H9 (cell line): Measurements from ENCODE around the gene VASP. TPM values are rescaled to one million over a fixed set of nuclear protein-coding genes. Genes with fewer than 3 reads are reported as not detected.

Experiments
- DNase-seq: peaks from one replicate; pipeline ENCODE4 v3.0.0-alpha.2; 2017
- H2AFZ ChIP-seq: one replicate; pipeline ENCODE4 v1.6.1; 2013; ENCODE audit warnings: mild to moderate bottlenecking, low read length, control low read depth, moderate library complexity
- H2AK5ac ChIP-seq: 2 replicates; pipeline ENCODE4 v1.6.1; 2013; ENCODE audit warnings: low read length, control low read depth, mixed read lengths; ENCODE audit not compliant: insufficient read length
- H2BK120ac ChIP-seq: one replicate; pipeline ENCODE4 v1.6.1; 2013; ENCODE audit warnings: low read depth, mild to moderate bottlenecking, low read length, control low read depth, inconsistent platforms; ENCODE audit not compliant: poor library complexity, severe bottlenecking
- H2BK12ac ChIP-seq: 2 replicates; pipeline ENCODE4 v1.6.1; 2013; ENCODE audit warnings: low read length, control low read depth, mixed read lengths, low read depth; ENCODE audit not compliant: insufficient read length
- H2BK15ac ChIP-seq: 2 replicates; pipeline ENCODE4 v1.6.1; 2013; ENCODE audit warnings: low read depth, low read length, control low read depth
- H2BK20ac ChIP-seq: one replicate; pipeline ENCODE4 v1.6.1; 2013; ENCODE audit warnings: low read depth, mild to moderate bottlenecking, low read length, control low read depth, inconsistent platforms; ENCODE audit not compliant: poor library complexity, severe bottlenecking
- H2BK5ac ChIP-seq: 2 replicates; pipeline ENCODE4 v1.6.1; 2013; ENCODE audit warnings: low read length, control low read depth, mixed read lengths; ENCODE audit not compliant: insufficient read length
- H3K14ac ChIP-seq: 2 replicates; pipeline ENCODE4 v1.6.1; 2013; ENCODE audit warnings: low read length, control low read depth; ENCODE audit not compliant: insufficient read depth
- H3K18ac ChIP-seq: 2 replicates; pipeline ENCODE4 v1.6.1; 2013; ENCODE audit warnings: low read depth, mild to moderate bottlenecking, mixed read lengths, low read length, control low read depth; ENCODE audit not compliant: insufficient read length
- H3K23ac ChIP-seq: 2 replicates; pipeline ENCODE4 v1.6.1; 2013; ENCODE audit warnings: low read length, control low read depth, mixed read lengths, low read depth; ENCODE audit not compliant: insufficient read length
- H3K23me2 ChIP-seq: 2 replicates; pipeline ENCODE4 v1.6.1; 2013; ENCODE audit warnings: low read depth, mild to moderate bottlenecking, mixed read lengths, low read length, control low read depth; ENCODE audit not compliant: insufficient read length, poor library complexity, severe bottlenecking
- H3K27ac ChIP-seq: 2 replicates; pipeline ENCODE4 v1.5.1; 2013; ENCODE audit warnings: low read length, control low read depth, mixed read lengths, low read depth; ENCODE audit not compliant: insufficient read length
- H3K27me3 ChIP-seq: 2 replicates; pipeline ENCODE4 v1.6.1; 2013; ENCODE audit warnings: low read length, control low read depth, inconsistent platforms; ENCODE audit not compliant: insufficient read depth
- H3K4ac ChIP-seq: 2 replicates; pipeline ENCODE4 v1.6.1; 2013; ENCODE audit warnings: low read depth, mild to moderate bottlenecking, control low read depth, inconsistent platforms, low read length, moderate library complexity
- H3K4me1 ChIP-seq: 2 replicates; pipeline ENCODE4 v1.6.1; 2013; ENCODE audit warnings: low read length, control low read depth, inconsistent platforms; ENCODE audit not compliant: insufficient read depth
- H3K4me2 ChIP-seq: 2 replicates; pipeline ENCODE4 v1.6.1; 2013; ENCODE audit warnings: low read length, control low read depth, mixed read lengths; ENCODE audit not compliant: insufficient read length, insufficient read depth
- H3K56ac ChIP-seq: 2 replicates; pipeline ENCODE4 v1.6.1; 2013; ENCODE audit warnings: low read depth, mild to moderate bottlenecking, mixed read lengths, low read length, control low read depth; ENCODE audit not compliant: insufficient read length
- H3K79me1 ChIP-seq: 2 replicates; pipeline ENCODE4 v1.6.1; 2013; ENCODE audit warnings: low read depth, mild to moderate bottlenecking, moderate library complexity, low read length, control low read depth, inconsistent platforms; ENCODE audit not compliant: insufficient read depth, poor library complexity, severe bottlenecking
- H3K79me2 ChIP-seq: 2 replicates; pipeline ENCODE4 v1.6.1; 2013; ENCODE audit warnings: low read length, control low read depth, inconsistent platforms; ENCODE audit not compliant: insufficient read depth
- H3K9ac ChIP-seq: 2 replicates; pipeline ENCODE4 v1.6.1; 2013; ENCODE audit warnings: low read length, control low read depth, mixed read lengths; ENCODE audit not compliant: insufficient read length; ENCODE audit errors: extremely low read depth
- H3K9me3 ChIP-seq: one replicate; pipeline ENCODE4 v1.6.1; 2013; ENCODE audit warnings: low read depth, low read length, inconsistent platforms; ENCODE audit not compliant: control insufficient read depth
- H3T11ph ChIP-seq: one replicate; pipeline ENCODE4 v1.6.1; 2013; ENCODE audit warnings: mild to moderate bottlenecking, low read length, control low read depth, inconsistent platforms
- H4K20me1 ChIP-seq: one replicate; pipeline ENCODE4 v1.6.1; 2013; ENCODE audit not compliant: control insufficient read depth, insufficient read length, insufficient read depth
- H4K5ac ChIP-seq: 2 replicates; pipeline ENCODE4 v1.6.1; 2013; ENCODE audit warnings: low read depth, mild to moderate bottlenecking, mixed read lengths, low read length, control low read depth; ENCODE audit not compliant: insufficient read length
- H4K8ac ChIP-seq: replicated peaks from 2 replicates; pipeline ENCODE4 v1.6.1; 2013; ENCODE audit warnings: low read length, control low read depth, mixed read lengths, low read depth; ENCODE audit not compliant: insufficient read length
- H4K91ac ChIP-seq: 2 replicates; pipeline ENCODE4 v1.6.1; 2013; ENCODE audit warnings: low read depth, mild to moderate bottlenecking, moderate library complexity, mixed read lengths, low read length, control low read depth; ENCODE audit not compliant: insufficient read length
- H3K27ac Mint-ChIP-seq, 3 experiments: 2 replicates in 2 of 3; 3 replicates in 1 of 3; pipeline ENCODE4 v1.8.0; 2020 to 2021; ENCODE audit warnings: mixed read lengths in 3 of 3, mild to moderate bottlenecking in 1 of 3, moderate library complexity in 1 of 3
- H3K27me3 Mint-ChIP-seq: 2 replicates; pipeline ENCODE4 v1.8.0; 2021; ENCODE audit warnings: low read depth, mild to moderate bottlenecking, moderate library complexity, mixed read lengths
- H3K36me3 Mint-ChIP-seq, 3 experiments: 2 replicates in 2 of 3; 3 replicates in 1 of 3; pipeline ENCODE4 v1.8.0; 2020 to 2021; ENCODE audit warnings: low read depth in 3 of 3, mixed read lengths in 3 of 3; ENCODE audit not compliant: insufficient read depth in 1 of 3
- H3K4me1 Mint-ChIP-seq, 2 experiments: 2 replicates each; pipeline ENCODE4 v1.8.0; 2020; ENCODE audit warnings: mixed read lengths in 2 of 2
- H3K4me3 Mint-ChIP-seq, 2 experiments: 2 replicates in 1 of 2; 3 replicates in 1 of 2; pipeline ENCODE4 v1.8.0; 2020 to 2021; ENCODE audit warnings: mild to moderate bottlenecking in 2 of 2, mixed read lengths in 2 of 2, moderate library complexity in 1 of 2
- H3K9me3 Mint-ChIP-seq, 2 experiments: 2 replicates in 1 of 2; 3 replicates in 1 of 2; pipeline ENCODE4 v1.8.0; 2020; ENCODE audit warnings: mild to moderate bottlenecking in 2 of 2, mixed read lengths in 2 of 2, moderate library complexity in 1 of 2
- WGBS: extraction: QIAGEN DNeasy Blood & Tissue Kit; methylation state at CpG from one replicate; pipeline ENCODE4 v1.1.7; 2013; ENCODE audit warnings: missing lambda C conversion rate, low lambda C conversion rate, mixed read lengths; ENCODE audit not compliant: insufficient read length; ENCODE audit errors: extremely low coverage; 5-methylcytosine and 5-hydroxymethylcytosine counted together
- total RNA-seq: library from RNA; stranded (reverse); gene quantifications from 2 replicates; pipeline ENCODE4 v1.2.1, GENCODE V29; 2021
- TF ChIP-seq, protein P1 (sequence below): fragments of 200-600 bp; sonication (generic); conservative IDR thresholded peaks from 3 replicates; pipeline ENCODE4 v1.8.0; 2021; ENCODE audit warnings: antibody characterized with exemption, mild to moderate bottlenecking

VASP gene
- total RNA-seq, 1 experiment from 2014 or later = 157 TPM

DNA sequence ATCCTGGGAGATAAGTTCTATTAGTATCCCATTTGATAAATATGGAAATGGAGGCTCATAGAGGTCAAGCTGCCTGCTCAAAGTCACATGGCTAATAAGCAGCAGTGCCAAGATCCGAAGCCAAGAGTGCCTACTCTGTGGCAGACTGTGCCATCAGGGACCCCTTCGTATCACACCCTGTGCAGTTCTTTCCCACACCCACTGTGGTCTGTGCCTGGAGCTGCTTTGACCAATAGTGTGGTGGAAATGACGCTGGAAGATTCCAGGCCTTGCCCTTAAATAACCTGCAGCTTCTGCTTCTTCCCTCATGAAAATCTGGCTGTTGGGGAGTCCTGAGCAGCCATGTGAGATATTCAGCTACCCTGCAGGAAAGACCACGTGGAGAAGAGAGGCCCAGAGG lies 67.2 kb downstream of the VASP start:
- H4K20me1 ChIP-seq = peaks cover 1% of the 10 kb centered on the region

More for the DNA sequence above, 67.2 kb downstream of the VASP start:
- Histone ChIP-seq H3K9me3 (no peaks in the 10 kb centered on the region), H2BK15ac (no peak overlapping the region), H4K5ac (no peak overlapping the region), H2BK20ac (no peak overlapping the region), H3K4me1 (peaks cover 6% of the 10 kb centered on the region; the same call in 1 of the 2 replicates), H2BK120ac (no peak overlapping the region), H2BK5ac (no peak overlapping the region), H4K91ac (no peak overlapping the region), H3K18ac (no peak overlapping the region), H3K23ac (no peak overlapping the region), H3T11ph (no peak overlapping the region), H3K56ac (no peak overlapping the region), H2AFZ (no peak overlapping the region), H3K27me3 (no peaks in the 10 kb centered on the region), H3K79me1 (no peaks in the 10 kb centered on the region), H2BK12ac (no peak overlapping the region), H4K8ac (no peak overlapping the region), H3K14ac (no peak overlapping the region), H2AK5ac (no peak overlapping the region), H3K4ac (no peak overlapping the region), H3K79me2 (no peaks in the 10 kb centered on the region), H3K4me2 (no peak overlapping the region), H3K27ac (no peak overlapping the region), H3K9ac (no peak overlapping the region), H3K23me2 (no peaks in the 10 kb centered on the region)
- H3K4me1 Mint-ChIP-seq = peaks cover 28 to 32% of the 10 kb centered on the region in 2 experiments
- peaks cover 1% of the 10 kb centered on the region; the same call in 1 of the 2 replicates for H3K27me3 Mint-ChIP-seq
- H3K36me3 Mint-ChIP-seq = no peaks in the 10 kb centered on the region; a peak in 2 of 7 replicates
- H3K27ac Mint-ChIP-seq = no peak overlapping the region
- DNase-seq = no peak
- H3K4me3 Mint-ChIP-seq = no peak overlapping the region
- no peaks in the 10 kb centered on the region for H3K9me3 Mint-ChIP-seq
- TF ChIP-seq, protein P1, sequence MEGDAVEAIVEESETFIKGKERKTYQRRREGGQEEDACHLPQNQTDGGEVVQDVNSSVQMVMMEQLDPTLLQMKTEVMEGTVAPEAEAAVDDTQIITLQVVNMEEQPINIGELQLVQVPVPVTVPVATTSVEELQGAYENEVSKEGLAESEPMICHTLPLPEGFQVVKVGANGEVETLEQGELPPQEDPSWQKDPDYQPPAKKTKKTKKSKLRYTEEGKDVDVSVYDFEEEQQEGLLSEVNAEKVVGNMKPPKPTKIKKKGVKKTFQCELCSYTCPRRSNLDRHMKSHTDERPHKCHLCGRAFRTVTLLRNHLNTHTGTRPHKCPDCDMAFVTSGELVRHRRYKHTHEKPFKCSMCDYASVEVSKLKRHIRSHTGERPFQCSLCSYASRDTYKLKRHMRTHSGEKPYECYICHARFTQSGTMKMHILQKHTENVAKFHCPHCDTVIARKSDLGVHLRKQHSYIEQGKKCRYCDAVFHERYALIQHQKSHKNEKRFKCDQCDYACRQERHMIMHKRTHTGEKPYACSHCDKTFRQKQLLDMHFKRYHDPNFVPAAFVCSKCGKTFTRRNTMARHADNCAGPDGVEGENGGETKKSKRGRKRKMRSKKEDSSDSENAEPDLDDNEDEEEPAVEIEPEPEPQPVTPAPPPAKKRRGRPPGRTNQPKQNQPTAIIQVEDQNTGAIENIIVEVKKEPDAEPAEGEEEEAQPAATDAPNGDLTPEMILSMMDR = no peak
- no CpG with 5 or more reads among the region's 4 CpGs for WGBS
